GM19193 (cell line): ENCODE results near the gene PTCD2.

Experiments used
- POLR2A ChIP-seq: IDR thresholded peaks from 4 replicates; pipeline ENCODE4 v1.6.1; 2011; ENCODE audit not compliant: insufficient read depth, insufficient read length; ENCODE audit errors: extremely low read depth

PTCD2 gene

GRCh38 chr5:72290356-72291133 is 29.6 kb upstream of the PTCD2 start:
- no peak for TF ChIP-seq POLR2A

DNA sequence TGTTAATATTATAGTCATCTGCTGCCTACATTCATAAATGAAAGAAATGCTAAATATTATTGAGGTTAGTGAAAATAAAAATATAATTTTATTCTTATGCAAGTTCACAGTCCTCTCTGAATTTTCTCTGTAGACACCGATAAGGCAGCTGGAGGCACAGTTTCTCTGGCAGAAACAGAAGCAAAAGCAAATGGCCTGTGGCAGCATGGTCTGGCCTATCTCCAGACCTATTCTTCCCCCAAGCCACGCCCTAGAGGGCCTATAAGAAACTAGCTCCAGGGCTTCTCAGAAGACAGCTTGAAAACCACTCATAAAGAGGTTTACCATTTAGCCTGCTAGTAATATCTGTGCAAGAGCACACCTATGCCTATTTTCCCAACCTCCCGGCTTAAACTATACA is 28.6 kb upstream of the PTCD2 start:
- no peak for TF ChIP-seq POLR2A

- TF ChIP-seq POLR2A = no peak
These were observed 27.8 kb upstream of the PTCD2 start for GRCh38 chr5:72292411-72292810.

- no peak for TF ChIP-seq POLR2A
These were observed 26.6 kb upstream of the PTCD2 start for GRCh38 chr5:72293495-72294055.

DNA sequence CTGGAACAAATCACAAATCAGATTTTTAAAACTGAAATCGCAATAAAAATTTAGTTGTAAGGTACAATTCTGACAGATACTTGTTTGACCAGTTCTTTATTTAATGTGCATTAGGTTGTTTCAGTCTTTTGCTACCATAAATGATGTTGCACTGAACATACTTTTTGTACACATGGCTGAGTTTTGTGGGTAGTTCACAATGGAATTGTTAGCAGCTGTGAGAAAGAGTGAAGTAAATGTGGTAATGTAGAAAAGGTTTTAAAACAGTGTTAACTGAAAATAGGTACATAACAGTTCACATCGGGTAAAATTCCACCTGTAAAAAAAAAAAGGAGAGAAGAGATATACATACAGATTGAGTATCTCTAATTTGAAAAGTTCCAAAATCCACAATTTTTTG is 25.7 kb upstream of the PTCD2 start:
- TF ChIP-seq POLR2A = no peak

DNA sequence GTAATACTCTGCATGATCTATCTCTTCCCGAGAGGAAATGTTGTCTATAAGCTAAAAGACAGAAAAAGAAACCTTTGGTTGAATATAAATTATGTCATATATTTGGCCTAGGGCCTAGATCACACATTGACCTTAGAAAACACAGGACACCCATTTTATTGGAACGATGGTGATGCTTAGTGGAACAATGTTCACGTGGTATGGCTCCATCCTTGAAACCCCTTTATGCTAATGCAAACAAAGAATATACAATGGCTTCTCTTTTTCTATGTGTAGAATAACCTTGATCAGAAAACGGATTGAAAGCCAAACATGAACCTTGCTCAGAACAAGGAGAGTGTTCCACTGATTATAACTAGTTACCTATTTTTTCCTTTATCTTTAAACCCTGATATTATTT is 24.6 kb upstream of the PTCD2 start:
- TF ChIP-seq POLR2A = no peak

DNA sequence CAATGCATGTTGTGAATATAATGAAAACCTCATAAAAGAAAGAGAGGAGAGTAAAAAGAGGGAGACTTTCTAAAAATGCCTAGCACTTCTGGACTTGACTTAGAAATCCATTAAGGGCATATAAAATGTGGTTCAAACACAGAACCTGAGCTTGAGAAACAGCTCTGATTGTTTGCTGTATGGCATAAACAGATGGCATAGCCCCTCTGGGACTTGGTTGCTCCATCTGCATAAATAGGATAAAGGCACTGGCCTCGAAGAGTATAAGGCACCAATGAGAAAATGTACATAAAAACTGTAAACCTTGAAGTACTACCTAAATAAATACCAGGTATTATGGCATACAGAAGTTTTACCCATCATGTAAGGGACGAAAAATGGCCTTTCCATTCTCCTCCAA is 23.9 kb upstream of the PTCD2 start:
- no peak for TF ChIP-seq POLR2A

- no peak for TF ChIP-seq POLR2A
These were observed 21.5 kb upstream of the PTCD2 start for GRCh38 chr5:72298711-72299110.

DNA sequence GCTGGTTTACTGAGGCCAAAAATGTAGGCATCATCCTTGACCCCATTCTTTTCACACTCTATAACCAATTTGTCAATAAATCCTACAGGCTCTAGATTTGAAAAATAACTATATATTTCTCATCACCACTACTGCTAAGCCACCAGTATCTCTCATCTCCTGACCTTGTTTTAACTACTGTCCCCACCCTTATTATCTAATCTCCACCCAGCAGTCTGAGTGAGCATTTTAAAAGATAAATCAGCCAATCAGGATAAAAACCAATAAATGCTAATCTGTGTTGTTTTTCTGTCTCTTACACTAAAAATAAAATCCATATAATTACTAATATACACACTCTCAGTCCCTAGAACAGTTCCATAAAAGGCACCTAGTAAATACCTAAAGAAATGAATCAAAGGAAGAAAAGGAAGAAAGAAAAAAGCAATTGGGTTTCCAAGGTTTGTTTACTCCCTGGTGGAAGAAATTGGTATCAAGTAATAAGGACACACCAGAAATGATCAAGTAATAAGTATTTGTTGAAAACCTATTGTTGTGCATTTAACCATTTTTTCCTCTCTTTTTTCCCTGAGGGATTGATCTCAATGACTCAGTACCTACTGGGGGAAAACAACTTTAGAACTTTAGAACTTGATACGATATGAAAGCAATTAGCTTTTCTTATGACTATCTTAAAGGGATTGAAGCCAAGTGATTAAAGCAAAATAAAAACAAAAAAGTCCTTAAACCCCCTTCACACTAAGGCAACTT is 19.4 kb upstream of the PTCD2 start:
- TF ChIP-seq POLR2A = no peak

GRCh38 chr5:72301557-72301956 is 18.6 kb upstream of the PTCD2 start:
- peak; percentile 72 for TF ChIP-seq POLR2A

- TF ChIP-seq POLR2A = no peak
These were observed 18.0 kb upstream of the PTCD2 start for GRCh38 chr5:72302171-72302570.

GRCh38 chr5:72305194-72306142 is 14.7 kb upstream of the PTCD2 start:
- no peak for TF ChIP-seq POLR2A

GRCh38 chr5:72307573-72307967 is 12.6 kb upstream of the PTCD2 start:
- TF ChIP-seq POLR2A = no peak

GRCh38 chr5:72307968-72308852 is 12.0 kb upstream of the PTCD2 start:
- peak; percentile 99 for TF ChIP-seq POLR2A
